A673 (cell line): ENCODE measurements around the gene DDX31. TPM values are rescaled to one million over a fixed set of nuclear protein-coding genes. Genes with fewer than 3 reads are reported as not detected.

Source experiments
- BruUV-seq: library from RNA; stranded (reverse); fragments of 400-500 nt; replicated peaks from 2 replicates; lab custom pipeline; 2021; lab: Mats Ljungman, UMichigan
- CTCF ChIA-PET: fragments of 300-600 bp; sonication (Branson Sonifier 250); formaldehyde crosslinking; loops from one replicate; lab custom pipeline; 2022; ENCODE audit warnings: antibody characterized with exemption; lab: Charles Lee
- POLR2A ChIA-PET: fragments of 300-600 bp; sonication (Branson Sonifier 250); formaldehyde crosslinking; loops from one replicate; lab custom pipeline; 2022; ENCODE audit warnings: antibody characterized with exemption; ENCODE audit not compliant: low non-redundant PET; lab: Charles Lee
- DNase-seq: peaks from one replicate; pipeline ENCODE4 v3.0.0-alpha.2; 2015; ENCODE audit warnings: low spot score
- H3K27ac ChIP-seq: fragments of 200-600 bp; sonication (generic); 2 replicates; pipeline ENCODE4 v1.5.1; 2016; ENCODE audit warnings: mixed run types, low read depth, mild to moderate bottlenecking, mixed read lengths, antibody characterized with exemption, low read length; ENCODE audit not compliant: poor library complexity, severe bottlenecking
- H3K27me3 ChIP-seq: fragments of 200-600 bp; sonication (generic); replicated peaks from 2 replicates; pipeline ENCODE4 v1.6.1; 2017; ENCODE audit warnings: mixed run types, low read depth, mild to moderate bottlenecking, mixed read lengths, antibody characterized with exemption, low read length; ENCODE audit not compliant: insufficient read depth, poor library complexity
- H3K36me3 ChIP-seq: fragments of 200-600 bp; sonication (generic); 2 replicates; pipeline ENCODE4 v1.6.1; 2016; ENCODE audit warnings: mixed run types, mild to moderate bottlenecking, mixed read lengths, antibody characterized with exemption, low read length; ENCODE audit not compliant: insufficient read depth, poor library complexity, severe bottlenecking
- H3K4me1 ChIP-seq: fragments of 200-600 bp; sonication (generic); 2 replicates; pipeline ENCODE4 v1.6.1; 2017; ENCODE audit warnings: mixed run types, mild to moderate bottlenecking, mixed read lengths, antibody characterized with exemption, low read length; ENCODE audit not compliant: insufficient read depth, poor library complexity, severe bottlenecking
- H3K4me3 ChIP-seq: fragments of 200-600 bp; sonication (generic); 2 replicates; pipeline ENCODE4 v1.5.1; 2016; ENCODE audit warnings: low read depth, mixed run types, mild to moderate bottlenecking, mixed read lengths, low read length; ENCODE audit not compliant: poor library complexity, severe bottlenecking
- H3K9me3 ChIP-seq: fragments of 200-600 bp; sonication (generic); 2 replicates; pipeline ENCODE4 v1.6.1; 2016; ENCODE audit warnings: mixed run types, low read depth, mild to moderate bottlenecking, mixed read lengths, antibody characterized with exemption, low read length; ENCODE audit not compliant: poor library complexity, severe bottlenecking
- EZH2 ChIP-seq: fragments of 200-600 bp; sonication (generic); IDR thresholded peaks from 2 replicates; pipeline ENCODE4 v1.6.1; 2017; ENCODE audit warnings: borderline replicate concordance, low read depth, mild to moderate bottlenecking, mixed read lengths, antibody characterized with exemption, low read length; ENCODE audit not compliant: poor library complexity, severe bottlenecking
- intact Hi-C: fragments of 100-400 bp; cut with micrococcal nuclease; formaldehyde crosslinking; loops from one replicate; pipeline ENCODE4 v1.10.0; 2022; ENCODE audit not compliant: unreplicated experiment
- total RNA-seq: library from RNA; stranded (reverse); gene quantifications from 2 replicates; pipeline ENCODE4 v1.2.3, GENCODE V29; 2021
- TF ChIP-seq, protein P1 (sequence below): fragments of 300-800, 200-600 bp; sonication (generic); conservative IDR thresholded peaks from 2 replicates; pipeline ENCODE4 v1.5.1; 2017; ENCODE audit warnings: low read depth, mild to moderate bottlenecking, antibody characterized with exemption, low read length, moderate library complexity, mixed read lengths

The DDX31 gene
- total RNA-seq, 1 experiment from 2014 or later: 34.2 TPM

DNA sequence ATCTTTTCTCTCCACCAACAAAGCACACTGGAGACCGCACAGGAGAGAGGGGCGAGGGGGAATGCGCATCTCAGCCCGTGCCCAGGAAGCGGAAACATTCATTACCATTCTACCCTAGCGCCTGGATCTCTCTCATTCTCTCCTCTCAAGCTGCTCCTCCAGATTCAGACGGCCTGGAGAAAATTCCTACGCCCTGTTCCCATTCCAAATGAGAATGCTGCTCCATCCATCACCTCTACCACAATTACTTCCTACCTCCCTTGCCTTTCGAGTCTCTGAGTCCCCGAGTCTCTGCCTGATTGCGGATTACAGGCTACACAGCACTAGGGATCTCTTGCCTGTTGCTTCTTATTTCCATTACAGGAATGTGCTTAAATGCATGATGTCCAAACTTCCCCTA, 6.7 kb downstream of the DDX31 start:
- no peak for TF ChIP-seq EZH2
- TF ChIP-seq, protein P1, sequence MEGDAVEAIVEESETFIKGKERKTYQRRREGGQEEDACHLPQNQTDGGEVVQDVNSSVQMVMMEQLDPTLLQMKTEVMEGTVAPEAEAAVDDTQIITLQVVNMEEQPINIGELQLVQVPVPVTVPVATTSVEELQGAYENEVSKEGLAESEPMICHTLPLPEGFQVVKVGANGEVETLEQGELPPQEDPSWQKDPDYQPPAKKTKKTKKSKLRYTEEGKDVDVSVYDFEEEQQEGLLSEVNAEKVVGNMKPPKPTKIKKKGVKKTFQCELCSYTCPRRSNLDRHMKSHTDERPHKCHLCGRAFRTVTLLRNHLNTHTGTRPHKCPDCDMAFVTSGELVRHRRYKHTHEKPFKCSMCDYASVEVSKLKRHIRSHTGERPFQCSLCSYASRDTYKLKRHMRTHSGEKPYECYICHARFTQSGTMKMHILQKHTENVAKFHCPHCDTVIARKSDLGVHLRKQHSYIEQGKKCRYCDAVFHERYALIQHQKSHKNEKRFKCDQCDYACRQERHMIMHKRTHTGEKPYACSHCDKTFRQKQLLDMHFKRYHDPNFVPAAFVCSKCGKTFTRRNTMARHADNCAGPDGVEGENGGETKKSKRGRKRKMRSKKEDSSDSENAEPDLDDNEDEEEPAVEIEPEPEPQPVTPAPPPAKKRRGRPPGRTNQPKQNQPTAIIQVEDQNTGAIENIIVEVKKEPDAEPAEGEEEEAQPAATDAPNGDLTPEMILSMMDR: no peak
- POLR2A ChIA-PET: no interaction called here

DNA sequence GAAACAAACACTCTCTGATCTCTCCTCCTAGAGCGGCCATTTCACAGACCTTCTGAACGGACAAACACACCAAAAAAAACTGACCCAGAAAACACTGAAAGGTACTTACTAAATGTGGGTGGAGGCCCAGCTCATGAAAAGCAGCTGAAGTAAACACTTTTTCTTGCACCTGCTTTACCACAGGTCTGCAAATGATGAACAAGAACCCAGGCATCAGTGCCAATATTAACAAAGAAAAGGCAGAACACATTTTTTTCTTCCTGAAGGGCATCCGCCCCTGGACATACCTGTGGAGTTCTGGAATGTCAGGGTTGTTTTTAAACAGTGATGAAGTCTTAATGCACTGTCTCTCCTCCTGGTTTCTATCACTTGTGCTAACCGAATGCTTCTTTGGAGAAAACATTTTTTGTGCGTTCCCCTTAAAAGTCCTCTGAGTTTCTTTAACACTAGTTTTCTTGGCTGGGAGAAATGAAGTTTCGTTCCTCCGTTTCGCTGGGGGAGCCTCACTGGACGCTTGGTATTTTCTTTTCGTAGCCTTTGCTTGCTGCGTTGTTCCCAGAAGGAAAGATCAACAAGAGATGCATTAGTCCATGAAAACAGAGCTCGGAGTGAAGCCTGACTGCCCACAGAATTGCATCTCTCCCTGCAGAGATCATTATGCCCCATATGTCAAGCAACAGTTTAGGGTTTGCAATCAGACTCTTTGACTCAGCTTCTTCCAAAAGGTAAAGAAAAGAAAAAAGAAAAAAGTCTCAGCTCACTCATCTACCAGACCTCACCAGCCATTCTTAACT, 7.4 kb downstream of the DDX31 start:
- H3K4me1 ChIP-seq: no peaks in the 10 kb centered on the region
- BruUV-seq: no TSS peak
- no peaks in the 10 kb centered on the region for H3K27me3 ChIP-seq
- intact Hi-C loops: no loop called here
- no peaks in the 10 kb centered on the region for H3K9me3 ChIP-seq
- POLR2A ChIA-PET: no interaction called here
- DNase-seq: no peak
- no peak for TF ChIP-seq EZH2
- TF ChIP-seq, protein P1: no peak
- no peak overlapping the region for H3K4me3 ChIP-seq
- CTCF ChIA-PET: no interaction called here
- H3K36me3 ChIP-seq: peaks cover 48% of the 10 kb centered on the region
- no peak overlapping the region for H3K27ac ChIP-seq

More for the DNA sequence above, 6.7 kb downstream of the DDX31 start:
- no peak for DNase-seq
- H3K36me3 ChIP-seq: peaks cover 40% of the 10 kb centered on the region
- no peaks in the 10 kb centered on the region for H3K4me1 ChIP-seq
- H3K27me3 ChIP-seq: no peaks in the 10 kb centered on the region
- no peak overlapping the region for H3K4me3 ChIP-seq
- intact Hi-C loops: no loop called here
- CTCF ChIA-PET: no interaction called here
- H3K9me3 ChIP-seq: no peaks in the 10 kb centered on the region
- H3K27ac ChIP-seq: no peak overlapping the region
- BruUV-seq: no TSS peak

DNA sequence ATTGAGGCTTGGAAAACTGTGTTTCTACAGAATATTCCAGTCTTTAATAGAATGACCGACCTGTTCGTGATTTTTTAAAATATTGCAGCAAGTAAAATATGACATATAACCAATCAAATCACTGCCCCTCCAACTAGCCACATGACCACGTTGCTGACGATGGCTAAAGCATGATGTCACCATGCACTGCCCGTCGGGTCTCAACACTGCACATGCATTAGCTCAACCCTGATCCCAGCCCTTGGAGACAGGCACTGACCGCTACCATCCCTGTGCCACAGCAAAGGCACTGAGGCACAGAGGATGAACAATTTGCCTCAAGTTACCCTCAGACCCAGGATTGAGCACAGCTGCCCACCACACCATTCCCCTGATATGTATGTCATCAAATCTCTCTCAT, 13.5 kb downstream of the DDX31 start:
- Histone ChIP-seq H3K4me3 (no peak overlapping the region), H3K4me1 (no peaks in the 10 kb centered on the region), H3K36me3 (peaks cover 44% of the 10 kb centered on the region), H3K27ac (no peak overlapping the region), H3K9me3 (no peaks in the 10 kb centered on the region), H3K27me3 (no peaks in the 10 kb centered on the region)
- BruUV-seq: no TSS peak
- TF ChIP-seq EZH2: no peak
- DNase-seq: no peak
- ChIA-PET CTCF (no interaction called here), POLR2A (no interaction called here)
- intact Hi-C loops: no loop called here
